Measurements from ENCODE around the gene ST7. TPM values are rescaled to one million over a fixed set of nuclear protein-coding genes. Genes with fewer than 3 reads are reported as not detected.

ST7 gene
- total and polyA plus RNA-seq, 2 experiments from 2014 or later: 31.2 to 38.5 TPM

GRCh38 chr7:117202511-117202910, 249.2 kb downstream of the ST7 start:
- no peaks in the 10 kb centered on the region for H3K9me3 ChIP-seq (ENCODE audit: low read depth)
- WGBS (ENCODE audit: low lambda C conversion rate, missing lambda C conversion rate): 67% methylated on average over 3 of the region's 3 CpGs
- no peak overlapping the region for H3K4me2 ChIP-seq
- no peak for TF ChIP-seq EZH2phosphoT487 (IDR thresholded peaks at IDR 0.05; ENCODE audit: low read depth, severe bottlenecking, unreplicated experiment)
- TF ChIP-seq EZH2 (IDR thresholded peaks at IDR 0.05; ENCODE audit: borderline replicate concordance): no peak
- no peak for TF ChIP-seq CTCF (IDR thresholded peaks at IDR 0.05; ENCODE audit: poor library complexity)
- H3K36me3 ChIP-seq (replicated peaks; ENCODE audit: insufficient read depth, low read depth): no peaks in the 10 kb centered on the region
- H3K9me2 ChIP-seq (replicated peaks; ENCODE audit: insufficient read depth): no peaks in the 10 kb centered on the region
- no peaks in the 10 kb centered on the region for H4K20me1 ChIP-seq (ENCODE audit: insufficient read depth, poor library complexity, severe bottlenecking)
- no peak overlapping the region for H2AFZ ChIP-seq
- no peak overlapping the region for H3K27ac ChIP-seq
- DNase-seq (ENCODE audit: low spot score): no peak
- no peaks in the 10 kb centered on the region for H3K27me3 ChIP-seq
- H3K4me1 ChIP-seq (ENCODE audit: insufficient read depth): no peaks in the 10 kb centered on the region
- no peak overlapping the region for H3K4me3 ChIP-seq
- no peaks in the 10 kb centered on the region for H3K79me2 ChIP-seq

- Histone ChIP-seq H3K4me1 (ENCODE audit: insufficient read depth) (no peaks in the 10 kb centered on the region), H3K9me2 (replicated peaks; ENCODE audit: insufficient read depth) (no peaks in the 10 kb centered on the region), H2AFZ (no peak overlapping the region), H4K20me1 (ENCODE audit: insufficient read depth, poor library complexity, severe bottlenecking) (no peaks in the 10 kb centered on the region), H3K9me3 (ENCODE audit: low read depth) (no peaks in the 10 kb centered on the region), H3K4me3 (no peak overlapping the region), H3K36me3 (replicated peaks; ENCODE audit: insufficient read depth, low read depth) (no peaks in the 10 kb centered on the region), H3K4me2 (no peak overlapping the region), H3K27ac (no peak overlapping the region), H3K79me2 (no peaks in the 10 kb centered on the region), H3K27me3 (no peaks in the 10 kb centered on the region)
- no peak for DNase-seq (ENCODE audit: low spot score)
- TF ChIP-seq EZH2phosphoT487 (IDR thresholded peaks at IDR 0.05; ENCODE audit: low read depth, severe bottlenecking, unreplicated experiment) (no peak), CTCF (IDR thresholded peaks at IDR 0.05; ENCODE audit: poor library complexity) (no peak)
- 92% methylated on average over 1 of the region's 1 CpG for WGBS (ENCODE audit: low lambda C conversion rate, missing lambda C conversion rate)
Measured at GRCh38 chr7:117203205-117203604, 249.9 kb downstream of the ST7 start.

- H3K4me3 ChIP-seq: no peak overlapping the region
- 85% methylated on average over 2 of the region's 2 CpGs for WGBS (ENCODE audit: low lambda C conversion rate, missing lambda C conversion rate)
- no peak overlapping the region for H2AFZ ChIP-seq
- H3K36me3 ChIP-seq (replicated peaks; ENCODE audit: insufficient read depth, low read depth): no peaks in the 10 kb centered on the region
- no peaks in the 10 kb centered on the region for H4K20me1 ChIP-seq (ENCODE audit: insufficient read depth, poor library complexity, severe bottlenecking)
- no peak for DNase-seq (ENCODE audit: low spot score)
- no peak overlapping the region for H3K27ac ChIP-seq
- no peak for TF ChIP-seq CTCF (IDR thresholded peaks at IDR 0.05; ENCODE audit: poor library complexity)
- TF ChIP-seq EZH2phosphoT487 (IDR thresholded peaks at IDR 0.05; ENCODE audit: low read depth, severe bottlenecking, unreplicated experiment): no peak
- TF ChIP-seq EZH2 (IDR thresholded peaks at IDR 0.05; ENCODE audit: borderline replicate concordance): no peak
- no peaks in the 10 kb centered on the region for H3K9me3 ChIP-seq (ENCODE audit: low read depth)
- H3K27me3 ChIP-seq: no peaks in the 10 kb centered on the region
- H3K4me1 ChIP-seq (ENCODE audit: insufficient read depth): no peaks in the 10 kb centered on the region
- no peak overlapping the region for H3K4me2 ChIP-seq
- H3K9me2 ChIP-seq (replicated peaks; ENCODE audit: insufficient read depth): no peaks in the 10 kb centered on the region
- H3K79me2 ChIP-seq: no peaks in the 10 kb centered on the region
Measured at GRCh38 chr7:117205873-117206272, 252.6 kb downstream of the ST7 start.

- WGBS (ENCODE audit: low lambda C conversion rate, missing lambda C conversion rate): 87% methylated on average over 4 of the region's 4 CpGs
- Histone ChIP-seq H3K27me3 (no peaks in the 10 kb centered on the region), H3K4me1 (ENCODE audit: insufficient read depth) (no peaks in the 10 kb centered on the region), H3K27ac (no peak overlapping the region), H3K36me3 (replicated peaks; ENCODE audit: insufficient read depth, low read depth) (no peaks in the 10 kb centered on the region), H3K4me3 (no peak overlapping the region), H2AFZ (no peak overlapping the region), H3K9me3 (ENCODE audit: low read depth) (no peaks in the 10 kb centered on the region), H3K79me2 (no peaks in the 10 kb centered on the region), H3K9me2 (replicated peaks; ENCODE audit: insufficient read depth) (no peaks in the 10 kb centered on the region), H3K4me2 (no peak overlapping the region), H4K20me1 (ENCODE audit: insufficient read depth, poor library complexity, severe bottlenecking) (no peaks in the 10 kb centered on the region)
- DNase-seq (ENCODE audit: low spot score): no peak
- TF ChIP-seq EZH2phosphoT487 (IDR thresholded peaks at IDR 0.05; ENCODE audit: low read depth, severe bottlenecking, unreplicated experiment) (no peak), EZH2 (IDR thresholded peaks at IDR 0.05; ENCODE audit: borderline replicate concordance) (no peak), CTCF (IDR thresholded peaks at IDR 0.05; ENCODE audit: poor library complexity) (no peak)
Measured at GRCh38 chr7:117208257-117208656, 255.0 kb downstream of the ST7 start.

Measured in hepatocyte (in vitro differentiated cells).